Uterus (tissue), 4 donors: Measurements from ENCODE around the gene NUTF2. TPM values are rescaled to one million over a fixed set of nuclear protein-coding genes. Genes with fewer than 3 reads are reported as not detected.
A peak's percentile ranks its signal among the peaks of the same experiment; 100 is the strongest.

Experiments
- DNase-seq, 2 donors: peaks; one replicate each; pipeline ENCODE4 v3.0.0-alpha.2; 2019 to 2020
- H3K27ac ChIP-seq, 2 donors: fragments of 200-600 bp; sonication (generic); 1 replicate in 1 of 2; 2 replicates in 1 of 2; pipeline ENCODE4 v1.5.1; 2016 to 2018
- H3K27me3 ChIP-seq, 2 donors: fragments of 200-600 bp; sonication (generic); one replicate each; pipeline ENCODE4 v1.5.1; 2018 to 2019; ENCODE audit warnings: control low read depth in 1 of 2
- H3K36me3 ChIP-seq, 2 donors: fragments of 200-600 bp; sonication (generic); one replicate each; pipeline ENCODE4 v1.5.1; 2019; ENCODE audit warnings: control low read depth in 1 of 2
- H3K4me1 ChIP-seq, 2 donors: fragments of 200-600 bp; sonication (generic); one replicate each; pipeline ENCODE4 v1.5.1; 2018 to 2019; ENCODE audit warnings: control low read depth in 1 of 2
- H3K4me3 ChIP-seq, 2 donors: fragments of 200-600 bp; sonication (generic); 1 replicate in 1 of 2; 2 replicates in 1 of 2; pipeline ENCODE4 v1.5.1; 2018 to 2019; ENCODE audit warnings: mild to moderate bottlenecking in 1 of 2
- H3K9me3 ChIP-seq, 2 donors: fragments of 200-600 bp; sonication (generic); one replicate each; pipeline ENCODE4 v1.5.1; 2019; ENCODE audit warnings: control low read depth in 1 of 2
- POLR2A ChIP-seq, 2 donors: fragments of 450-650 bp; IDR thresholded peaks; one replicate each; pipeline ENCODE4 v1.6.1; 2016; ENCODE audit warnings: antibody characterized with exemption in 2 of 2, mild to moderate bottlenecking in 1 of 2, moderate library complexity in 1 of 2
- intact Hi-C: fragments of 100-400 bp; cut with DNase I; formaldehyde crosslinking; loops from one replicate; pipeline ENCODE4 v1.15.1; 2023; ENCODE audit warnings: low total_unique reads
- total RNA-seq, 4 donors: library from RNA; depleted of rRNA in 3 of 4; stranded (reverse); fragments of >200 nt in 3 of 4; gene quantifications; one replicate each; pipeline versions ENCODE4 v1.1.0 to v1.2.4, GENCODE V29; 2014 to 2023
- TF ChIP-seq, protein P1 (sequence below), 4 experiments: fragments of 200-600 bp in 2 of 4; fragments of 450-650 bp in 2 of 4; sonication (generic) in 2 of 4; IDR thresholded peaks; one replicate each; pipeline ENCODE4 v1.5.1; 2016 to 2019; ENCODE audit warnings: antibody characterized with exemption in 4 of 4, mild to moderate bottlenecking in 2 of 4, moderate library complexity in 1 of 4
- donor health status: DM: yes; HTN: yes; CAD: no.

NUTF2 gene
- total RNA-seq, 4 donors from 2014 or later = 43.8 to 76.1 (median 65.4) TPM

DNA sequence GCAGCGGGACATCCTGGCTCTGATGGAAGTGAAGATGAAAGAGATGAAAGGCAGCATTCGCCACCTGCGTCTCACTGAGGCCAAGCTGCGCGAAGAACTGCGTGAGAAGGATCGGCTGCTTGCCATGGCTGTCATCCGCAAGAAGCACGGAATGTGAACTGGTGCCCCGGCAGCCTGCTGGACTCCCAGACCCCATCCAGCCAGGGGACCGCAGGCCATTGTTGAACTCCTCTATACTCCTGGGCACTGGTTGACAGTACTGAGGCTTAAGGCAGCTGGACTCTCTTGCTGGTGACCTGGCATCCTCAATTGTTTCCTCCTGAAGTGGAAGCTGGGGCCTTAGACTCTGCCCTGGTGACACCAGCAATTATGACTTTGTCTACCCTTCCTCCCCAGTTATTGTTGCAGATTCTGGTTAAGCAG is 3.4 kb upstream of the NUTF2 start:
- peak overlapping the region; percentile 79 to 91 for H3K4me3 ChIP-seq
- H3K27ac ChIP-seq = peak overlapping the region; percentile 99 to 100
- H3K9me3 ChIP-seq = no peaks in the 10 kb centered on the region
- H3K27me3 ChIP-seq = no peaks in the 10 kb centered on the region
- no peaks in the 10 kb centered on the region for H3K36me3 ChIP-seq
- TF ChIP-seq, protein P1, sequence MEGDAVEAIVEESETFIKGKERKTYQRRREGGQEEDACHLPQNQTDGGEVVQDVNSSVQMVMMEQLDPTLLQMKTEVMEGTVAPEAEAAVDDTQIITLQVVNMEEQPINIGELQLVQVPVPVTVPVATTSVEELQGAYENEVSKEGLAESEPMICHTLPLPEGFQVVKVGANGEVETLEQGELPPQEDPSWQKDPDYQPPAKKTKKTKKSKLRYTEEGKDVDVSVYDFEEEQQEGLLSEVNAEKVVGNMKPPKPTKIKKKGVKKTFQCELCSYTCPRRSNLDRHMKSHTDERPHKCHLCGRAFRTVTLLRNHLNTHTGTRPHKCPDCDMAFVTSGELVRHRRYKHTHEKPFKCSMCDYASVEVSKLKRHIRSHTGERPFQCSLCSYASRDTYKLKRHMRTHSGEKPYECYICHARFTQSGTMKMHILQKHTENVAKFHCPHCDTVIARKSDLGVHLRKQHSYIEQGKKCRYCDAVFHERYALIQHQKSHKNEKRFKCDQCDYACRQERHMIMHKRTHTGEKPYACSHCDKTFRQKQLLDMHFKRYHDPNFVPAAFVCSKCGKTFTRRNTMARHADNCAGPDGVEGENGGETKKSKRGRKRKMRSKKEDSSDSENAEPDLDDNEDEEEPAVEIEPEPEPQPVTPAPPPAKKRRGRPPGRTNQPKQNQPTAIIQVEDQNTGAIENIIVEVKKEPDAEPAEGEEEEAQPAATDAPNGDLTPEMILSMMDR (IDR thresholded peaks at IDR 0.05) = no peak
- TF ChIP-seq POLR2A (IDR thresholded peaks at IDR 0.05) = no peak
- no peak for DNase-seq
- peaks cover 9 to 24% of the 10 kb centered on the region in 2 donors for H3K4me1 ChIP-seq
- intact Hi-C loops = no loop called here

DNA sequence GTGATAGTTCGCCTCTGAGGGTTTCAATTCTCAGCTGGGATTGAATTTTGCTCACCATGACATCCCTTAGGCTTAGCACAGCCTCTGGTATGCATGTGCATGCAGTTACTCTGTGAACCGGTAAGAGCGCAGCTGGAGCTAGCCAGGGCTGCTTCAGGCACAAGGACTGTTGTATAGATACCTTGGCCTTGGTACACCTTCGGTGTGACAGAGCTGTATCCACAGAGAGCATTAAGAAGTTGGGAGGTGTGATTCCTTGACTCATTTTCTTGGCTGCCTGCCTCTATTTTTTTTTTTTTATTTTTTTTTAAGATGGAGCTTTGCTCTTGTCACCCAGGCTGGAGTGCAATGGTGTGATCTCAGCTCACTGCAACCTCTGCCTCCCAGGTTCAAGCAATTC is 2.2 kb upstream of the NUTF2 start:
- Histone ChIP-seq H3K4me3 (no peak overlapping the region), H3K9me3 (no peaks in the 10 kb centered on the region), H3K36me3 (no peaks in the 10 kb centered on the region), H3K27ac (peak overlapping the region; percentile 94 to 99), H3K4me1 (peaks cover 9 to 28% of the 10 kb centered on the region in 2 donors), H3K27me3 (no peaks in the 10 kb centered on the region)
- no peak for DNase-seq
- intact Hi-C loops = no loop called here
- no peak for TF ChIP-seq POLR2A (IDR thresholded peaks at IDR 0.05)
- TF ChIP-seq, protein P1 (IDR thresholded peaks at IDR 0.05) = no peak

DNA sequence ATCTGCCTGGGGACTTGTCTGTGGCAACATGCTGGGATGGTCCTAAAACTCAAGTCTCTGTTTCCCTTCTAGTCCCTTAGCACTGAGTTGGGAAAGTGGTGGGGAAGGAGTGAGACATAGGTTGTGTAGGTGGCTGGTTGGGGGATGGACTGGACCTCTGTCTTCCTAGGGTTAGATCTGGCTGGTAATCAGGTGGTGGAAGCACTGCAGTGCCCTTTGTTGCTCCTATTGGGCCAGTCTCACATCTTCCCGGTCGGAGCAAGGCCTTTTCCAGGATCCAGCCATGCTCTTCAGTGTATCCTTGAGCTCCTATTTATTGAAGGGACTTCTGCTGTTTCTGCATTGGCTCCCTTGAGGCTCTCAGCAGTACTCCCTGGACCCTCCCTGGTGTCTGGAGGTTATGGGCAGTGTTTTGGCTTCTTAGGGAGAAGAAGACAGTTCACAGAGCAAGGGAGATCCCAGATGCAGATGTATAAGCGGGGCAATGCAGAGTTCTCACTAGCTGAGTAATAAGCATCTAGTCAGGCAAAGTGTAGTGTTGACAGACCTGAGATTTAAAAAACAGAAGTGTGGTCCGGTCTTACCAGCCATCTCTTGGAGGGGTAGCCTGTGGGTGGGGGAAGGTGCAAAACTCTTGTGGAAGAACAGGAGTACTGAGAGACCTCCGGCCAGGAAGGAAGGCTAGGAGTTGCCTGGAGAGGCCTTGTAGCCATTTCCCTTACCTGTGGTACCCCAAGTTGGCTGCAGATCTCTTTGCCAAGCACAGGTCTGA is 1.3 kb upstream of the NUTF2 start:
- H3K27ac ChIP-seq = peak overlapping the region; percentile 94 to 99
- TF ChIP-seq, protein P1 (IDR thresholded peaks at IDR 0.05) = no peak
- TF ChIP-seq POLR2A (IDR thresholded peaks at IDR 0.05) = no peak
- H3K36me3 ChIP-seq = no peaks in the 10 kb centered on the region
- H3K4me1 ChIP-seq = peaks cover 9 to 28% of the 10 kb centered on the region in 2 donors
- intact Hi-C loops = no loop called here
- no peaks in the 10 kb centered on the region for H3K27me3 ChIP-seq
- no peak for DNase-seq
- peak overlapping the region; percentile 84 to 97 for H3K4me3 ChIP-seq
- no peaks in the 10 kb centered on the region for H3K9me3 ChIP-seq

DNA sequence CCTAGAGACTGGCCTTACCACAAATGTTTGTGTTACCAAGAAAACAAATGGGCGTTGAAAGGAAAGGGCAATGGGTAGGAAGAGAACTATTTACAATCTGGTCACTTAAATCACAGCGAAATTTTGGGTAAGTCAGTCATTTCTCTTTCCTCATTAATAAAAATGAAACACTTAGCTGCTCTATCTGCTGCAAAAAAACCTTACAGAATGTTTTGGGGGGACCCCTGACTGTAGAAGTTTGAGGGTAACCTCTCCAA is 742 bp upstream of the NUTF2 start:
- intact Hi-C loops = no loop called here
- peak overlapping the region; percentile 84 to 97 for H3K4me3 ChIP-seq
- no peaks in the 10 kb centered on the region for H3K36me3 ChIP-seq
- no peak for DNase-seq
- no peaks in the 10 kb centered on the region for H3K27me3 ChIP-seq
- peaks cover 9 to 28% of the 10 kb centered on the region in 2 donors for H3K4me1 ChIP-seq
- H3K27ac ChIP-seq = peak overlapping the region; percentile 94 to 99
- H3K9me3 ChIP-seq = no peaks in the 10 kb centered on the region
- TF ChIP-seq, protein P1 (IDR thresholded peaks at IDR 0.05) = no peak
- TF ChIP-seq POLR2A (IDR thresholded peaks at IDR 0.05) = no peak

DNA sequence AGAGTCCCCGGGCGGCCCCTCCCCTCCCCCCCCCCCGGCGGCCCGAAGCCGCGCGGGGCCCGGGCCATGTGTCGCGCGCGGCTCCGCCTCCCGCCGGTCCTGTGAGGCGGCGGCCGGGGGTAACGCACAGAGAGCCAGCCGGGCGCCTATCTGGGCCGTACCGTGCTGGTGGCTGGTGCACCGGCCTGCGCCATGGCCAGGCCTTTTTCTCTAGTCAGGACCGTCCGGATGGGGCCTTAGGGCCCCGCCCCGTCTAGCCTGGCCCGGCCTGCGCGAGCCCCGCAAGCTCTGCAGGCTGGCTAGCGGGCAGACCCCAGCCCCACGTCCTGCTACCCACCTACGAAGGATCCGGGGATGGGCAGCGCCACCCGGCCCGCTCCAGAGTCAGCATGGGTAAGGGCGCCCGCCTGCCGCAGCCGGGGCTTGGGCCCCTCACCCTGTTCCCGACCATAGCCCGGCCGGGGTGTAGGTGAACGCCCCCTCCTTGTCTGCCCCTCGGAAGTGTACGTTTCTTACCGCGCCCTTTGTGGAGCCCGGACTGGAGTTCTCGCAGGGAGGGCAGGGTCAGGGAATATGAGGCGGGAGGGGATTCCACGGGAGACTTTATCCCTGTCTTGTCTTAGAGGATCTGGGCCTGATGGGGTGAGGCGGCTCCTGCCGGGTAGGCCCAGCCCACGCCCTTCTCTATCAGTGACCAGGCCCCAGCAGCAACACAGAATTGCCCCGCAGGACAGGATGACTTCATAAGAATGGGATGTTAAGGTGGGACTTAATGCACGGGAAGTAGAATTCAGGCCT is 530 bp downstream of the NUTF2 start, which contains the start of gene CENPT:
TSS of gene CENPT (minus strand) at position 630 of the 798 bp plus-strand sequence. CDS start 13,834 bp downstream, outside the sequence.
- intact Hi-C loops = no loop called here
- Histone ChIP-seq H3K4me3 (peak within 1 kb of the TSS; percentile 84 to 97), H3K9me3 (no peaks in the 10 kb centered on the region), H3K27me3 (no peaks in the 10 kb centered on the region), H3K4me1 (peaks cover 9 to 28% of the 10 kb centered on the region in 2 donors), H3K36me3 (no peaks in the 10 kb centered on the region), H3K27ac (peak within 1 kb of the TSS; percentile 94 to 99)
- TF ChIP-seq, protein P1 (IDR thresholded peaks at IDR 0.05) = peak in 1 of 4 experiments; percentile 7
- TF ChIP-seq POLR2A (IDR thresholded peaks at IDR 0.05) = no peak
- peak in 1 of 2 donors; percentile 47 for DNase-seq
